ENCODE measurements around the gene EVX2.

Gene EVX2

GRCh38 chr2:176122052-176122682 lies 38.4 kb upstream of the EVX2 start:
- DNase-seq, result no peak

- DNase-seq, result no peak
These were observed 37.7 kb upstream of the EVX2 start for GRCh38 chr2:176121190-176122051.

- no peak for DNase-seq
These were observed 36.8 kb upstream of the EVX2 start for GRCh38 chr2:176120364-176121189.

- no peak for DNase-seq
These were observed 35.0 kb upstream of the EVX2 start for GRCh38 chr2:176118601-176119339.

GRCh38 chr2:176117823-176118371 lies 34.1 kb upstream of the EVX2 start:
- no peak for DNase-seq

- no peak for DNase-seq
These were observed 33.5 kb upstream of the EVX2 start for GRCh38 chr2:176117162-176117822.

GRCh38 chr2:176115883-176116813 lies 32.4 kb upstream of the EVX2 start, which contains the start of gene HOXD10:
HOXD10 (plus strand) TSS chr2:176116778; CDS start chr2:176116834, 56 bp downstream.
- DNase-seq, result no peak

GRCh38 chr2:176114930-176115625 lies 31.3 kb upstream of the EVX2 start:
- DNase-seq, result no peak

- DNase-seq, result no peak
These were observed 30.6 kb upstream of the EVX2 start for GRCh38 chr2:176114120-176114929.

GRCh38 chr2:176112375-176113302 lies 28.9 kb upstream of the EVX2 start:
- no peak for DNase-seq

GRCh38 chr2:176111846-176112374 lies 28.1 kb upstream of the EVX2 start:
- DNase-seq, result no peak

- no peak for DNase-seq
These were observed 27.5 kb upstream of the EVX2 start for GRCh38 chr2:176111309-176111663.

GRCh38 chr2:176110415-176111308 lies 26.9 kb upstream of the EVX2 start:
- no peak for DNase-seq

GRCh38 chr2:176109946-176110345 lies 26.2 kb upstream of the EVX2 start:
- DNase-seq, result no peak

- DNase-seq, result no peak
These were observed 25.6 kb upstream of the EVX2 start for GRCh38 chr2:176109192-176109901.
